Stimulated activated CD4-positive, alpha-beta T cell treated with anti-CD3 and anti-CD28 coated beads, Interleukin-2, amount 100 ng/mL, for 24 hours (primary cell): ENCODE measurements around the gene CTRB1.
"Not testable (repeated sequence)": the region's sequence is repeated elsewhere in the genome, so short reads cannot be mapped to it uniquely, and the experiment has no call there.

Experiments
- DNase-seq, 2 donors: peaks; one replicate each; pipeline ENCODE4 v3.0.0-alpha.2; 2020

The CTRB1 gene

GRCh38 chr16:75226550-75227360 is 8.0 kb downstream of the CTRB1 start:
- DNase-seq = no peak

- DNase-seq = no peak
Observed at GRCh38 chr16:75227361-75228142, 8.8 kb downstream of the CTRB1 start.

GRCh38 chr16:75228143-75228976 is 9.6 kb downstream of the CTRB1 start:
- no peak for DNase-seq

- DNase-seq = no peak
Observed at GRCh38 chr16:75229172-75230031, 10.6 kb downstream of the CTRB1 start.

- no peak for DNase-seq
Observed at GRCh38 chr16:75230471-75231110, 11.8 kb downstream of the CTRB1 start.

DNA sequence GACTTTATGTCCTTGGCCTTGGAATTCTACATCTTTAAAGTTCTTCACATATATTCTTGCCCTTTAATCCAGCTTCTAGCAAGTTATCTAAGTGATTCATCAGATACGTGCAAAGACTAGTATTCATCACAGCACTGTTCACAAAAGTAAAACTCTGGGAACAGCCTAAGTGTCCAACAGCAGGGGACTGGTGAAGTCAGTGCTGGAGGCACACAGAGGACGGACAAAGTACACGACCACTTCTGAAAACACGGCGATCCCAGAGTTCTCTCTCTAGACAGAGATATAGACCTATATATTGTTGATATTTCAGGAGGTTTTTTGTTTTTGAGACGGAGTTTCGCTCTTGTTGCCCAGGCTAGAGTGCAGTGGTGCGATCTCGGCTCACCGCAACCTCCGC is 12.8 kb downstream of the CTRB1 start:
- no peak for DNase-seq

DNA sequence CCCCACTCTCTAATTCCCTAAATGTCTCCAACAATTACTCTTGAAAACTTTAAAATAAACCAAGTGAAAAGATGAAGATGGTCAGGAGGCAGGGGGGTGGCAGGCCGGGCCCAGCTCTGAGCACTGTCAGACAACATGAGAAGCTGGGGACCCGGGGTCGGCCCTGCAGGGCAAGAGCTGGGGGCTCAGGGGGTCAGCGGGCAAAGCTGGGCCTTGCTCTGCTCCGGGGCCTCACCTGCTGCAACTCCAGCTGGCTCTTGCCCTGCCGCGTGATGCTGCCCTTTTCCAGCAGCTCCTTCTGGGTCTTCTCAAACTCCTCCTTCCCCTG is 14.8 kb downstream of the CTRB1 start:
- no peak for DNase-seq

GRCh38 chr16:75234856-75235696 is 16.3 kb downstream of the CTRB1 start:
- no peak for DNase-seq

GRCh38 chr16:75235721-75236193 is 17.0 kb downstream of the CTRB1 start:
- no peak for DNase-seq

DNA sequence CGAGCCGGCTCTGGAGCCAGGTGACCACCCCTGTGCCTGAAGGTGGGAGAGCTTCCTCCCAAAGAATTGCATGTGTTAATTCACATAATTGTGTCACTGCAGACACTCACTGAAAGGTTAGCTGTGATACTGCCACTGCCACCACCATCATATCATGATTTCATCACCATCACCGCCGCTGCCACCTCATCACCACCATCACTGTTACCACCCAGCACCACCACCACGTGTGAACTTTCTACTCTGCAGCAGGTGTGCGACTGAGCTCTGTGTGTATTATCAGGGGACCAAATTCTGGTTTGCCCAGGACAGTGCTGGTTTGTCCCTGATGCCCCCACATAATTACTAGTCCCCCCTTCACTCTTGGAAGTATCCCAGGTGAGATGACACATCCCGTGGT is 17.4 kb downstream of the CTRB1 start:
- peak in 1 of 2 donors; percentile 24 for DNase-seq

- no peak for DNase-seq
Observed at GRCh38 chr16:75236736-75237397, 18.1 kb downstream of the CTRB1 start.

- DNase-seq = no peak
Observed at GRCh38 chr16:75237398-75238131, 18.8 kb downstream of the CTRB1 start.

DNA sequence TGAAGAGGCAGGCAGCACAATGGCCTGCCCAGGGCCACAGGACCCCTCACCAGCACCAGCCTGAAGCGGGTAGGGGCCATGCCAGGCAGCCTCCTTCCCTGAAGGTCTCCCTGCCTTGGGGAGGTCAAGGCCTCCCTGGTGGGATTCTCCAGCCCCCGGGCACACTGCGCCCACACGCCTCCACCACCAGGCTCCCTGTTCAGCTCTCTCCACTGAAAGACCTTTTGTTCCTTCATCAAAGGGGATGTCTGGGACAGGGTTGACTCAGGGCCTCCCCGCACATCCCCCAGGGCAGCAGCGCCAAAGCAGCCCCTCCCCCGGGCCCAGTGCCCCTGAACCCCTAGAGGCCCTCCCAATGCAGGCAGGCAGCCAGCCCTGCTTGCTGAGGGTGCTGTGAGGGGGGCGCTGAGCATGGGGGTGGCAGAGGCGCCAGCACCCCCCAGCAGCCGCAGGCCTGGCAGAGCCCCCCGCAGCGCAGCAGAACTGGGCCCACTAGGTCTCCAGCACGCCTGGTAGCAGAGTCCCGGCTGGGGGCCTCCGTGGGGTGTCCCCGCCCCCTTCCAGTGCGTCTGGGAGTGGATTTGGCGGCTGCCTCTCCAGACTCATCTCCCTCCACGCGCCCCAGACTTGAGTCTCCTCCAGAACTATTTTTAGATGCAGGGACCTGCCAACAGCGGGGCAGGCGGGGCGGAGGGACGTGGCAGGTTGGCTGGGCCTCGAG is 19.5 kb downstream of the CTRB1 start:
- DNase-seq = no peak

- no peak for DNase-seq
Observed at GRCh38 chr16:75238853-75239541, 20.2 kb downstream of the CTRB1 start.

- DNase-seq = no peak
Observed at GRCh38 chr16:75239542-75240122, 20.8 kb downstream of the CTRB1 start.

DNA sequence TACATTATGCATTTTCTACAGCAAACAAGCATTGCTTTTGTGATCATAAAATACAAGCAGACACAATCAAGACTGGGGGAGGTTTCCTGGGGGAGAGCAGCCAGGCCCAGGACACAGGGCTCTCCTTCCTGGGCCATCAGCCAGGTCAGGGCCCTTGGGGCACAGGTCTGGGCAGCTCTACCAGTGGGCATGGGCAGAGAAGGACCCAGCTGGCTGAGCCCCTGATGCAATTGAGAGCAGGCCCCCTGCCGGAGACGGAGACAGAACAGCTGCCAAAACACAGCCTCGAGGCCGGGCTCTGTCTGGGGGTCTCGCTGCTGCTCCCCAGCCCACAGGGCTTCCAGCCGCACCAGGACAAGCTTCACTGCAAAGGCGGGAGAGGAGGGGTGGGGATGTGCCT is 21.8 kb downstream of the CTRB1 start:
- DNase-seq = not testable (repeated sequence)

DNA sequence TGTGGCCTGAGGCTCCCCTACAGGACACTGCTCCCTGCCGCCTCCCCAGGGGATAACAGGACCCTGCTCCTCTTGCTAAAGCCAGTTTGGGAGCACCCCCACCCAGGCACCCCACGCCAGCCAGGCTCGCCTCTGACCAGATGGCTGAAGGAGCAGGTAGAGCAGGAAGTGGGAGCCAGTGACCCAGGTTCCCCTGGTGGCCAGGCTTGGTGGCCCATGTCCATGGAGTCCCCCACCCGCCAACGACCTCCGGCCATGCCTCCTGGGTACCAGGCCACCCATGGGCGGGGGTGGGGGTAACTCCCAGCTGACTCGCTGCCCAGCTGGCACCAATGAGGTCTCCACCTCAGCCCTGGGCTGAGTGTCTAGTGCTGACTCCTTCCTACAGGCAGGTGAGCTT is 22.6 kb downstream of the CTRB1 start:
- DNase-seq = no peak

- no peak for DNase-seq
Observed at GRCh38 chr16:75241955-75242354, 23.2 kb downstream of the CTRB1 start.
